Liver (tissue), 9 donors: Measurements from ENCODE around the gene PLEKHA6. TPM values are rescaled to one million over a fixed set of nuclear protein-coding genes. Genes with fewer than 3 reads are reported as not detected.

Source experiments
- DNase-seq: peaks from one replicate; pipeline ENCODE4 v3.0.0-alpha.2; 2017; ENCODE audit warnings: low spot score
- H3K27ac ChIP-seq, 2 donors: one replicate each; pipeline ENCODE4 v1.7.0; 2013; ENCODE audit warnings: inconsistent platforms in 2 of 2, low read length in 2 of 2, control low read depth in 1 of 2, low read depth in 1 of 2, mild to moderate bottlenecking in 1 of 2
- H3K27me3 ChIP-seq, 4 donors: one replicate each; pipeline versions ENCODE4 v1.6.1 to v1.7.0; 2013; ENCODE audit warnings: low read length in 3 of 4, inconsistent platforms in 1 of 4, mild to moderate bottlenecking in 1 of 4, moderate library complexity in 1 of 4; ENCODE audit not compliant: control insufficient read depth in 4 of 4, insufficient read depth in 4 of 4
- H3K36me3 ChIP-seq, 4 donors: one replicate each; pipeline versions ENCODE4 v1.6.1 to v1.7.0; 2013; ENCODE audit warnings: low read length in 3 of 4, mild to moderate bottlenecking in 3 of 4, low read depth in 1 of 4, moderate library complexity in 1 of 4; ENCODE audit not compliant: control insufficient read depth in 4 of 4, insufficient read depth in 3 of 4
- H3K4me1 ChIP-seq, 4 donors: one replicate each; pipeline versions ENCODE4 v1.6.1 to v1.7.0; 2013; ENCODE audit warnings: low read length in 3 of 4, mild to moderate bottlenecking in 3 of 4, moderate library complexity in 1 of 4; ENCODE audit not compliant: control insufficient read depth in 4 of 4, insufficient read depth in 4 of 4
- H3K4me3 ChIP-seq, 3 donors: one replicate each; pipeline versions ENCODE4 v1.6.1 to v1.7.0; 2013; ENCODE audit warnings: low read length in 3 of 3, control low read depth in 1 of 3, low read depth in 1 of 3, mild to moderate bottlenecking in 1 of 3
- H3K9ac ChIP-seq, 2 donors: one replicate each; pipeline ENCODE4 v1.7.0; 2013; ENCODE audit warnings: low read length in 2 of 2, mild to moderate bottlenecking in 2 of 2, moderate library complexity in 2 of 2, control low read depth in 1 of 2, low read depth in 1 of 2
- H3K9me3 ChIP-seq, 4 donors: one replicate each; pipeline versions ENCODE4 v1.6.1 to v1.7.0; 2013; ENCODE audit warnings: low read length in 3 of 4; ENCODE audit not compliant: control insufficient read depth in 4 of 4
- ATF3 ChIP-seq: IDR thresholded peaks from 2 replicates; pipeline ENCODE4 v1.6.1; 2016; ENCODE audit warnings: antibody characterized with exemption
- EGR1 ChIP-seq, 2 donors: IDR thresholded peaks; 2 replicates each; pipeline ENCODE4 v1.6.1; 2016 to 2018; ENCODE audit warnings: antibody characterized with exemption in 2 of 2, low read depth in 2 of 2
- FOXA1 ChIP-seq: IDR thresholded peaks from 2 replicates; pipeline ENCODE4 v1.6.1; 2016; ENCODE audit warnings: antibody characterized with exemption
- FOXA2 ChIP-seq: IDR thresholded peaks from 2 replicates; pipeline ENCODE4 v1.6.1; 2016; ENCODE audit warnings: antibody characterized with exemption
- GABPA ChIP-seq, 2 donors: IDR thresholded peaks in 1 of 2; conservative IDR thresholded peaks in 1 of 2; 2 replicates each; pipeline ENCODE4 v1.6.1; 2016; ENCODE audit warnings: antibody characterized with exemption in 2 of 2, mild to moderate bottlenecking in 1 of 2, moderate library complexity in 1 of 2
- HNF4A ChIP-seq, 2 donors: conservative IDR thresholded peaks; 2 replicates each; pipeline ENCODE4 v1.6.1; 2016; ENCODE audit warnings: antibody characterized with exemption in 2 of 2, mild to moderate bottlenecking in 2 of 2
- HNF4G ChIP-seq: IDR thresholded peaks from 2 replicates; pipeline ENCODE4 v1.6.1; 2016; ENCODE audit warnings: antibody characterized with exemption
- JUND ChIP-seq, 2 donors: IDR thresholded peaks; 2 replicates each; pipeline ENCODE4 v1.6.1; 2016; ENCODE audit warnings: antibody characterized with exemption in 2 of 2
- MAX ChIP-seq: IDR thresholded peaks from 2 replicates; pipeline ENCODE4 v1.6.1; 2016; ENCODE audit warnings: antibody characterized with exemption
- NR2F2 ChIP-seq: IDR thresholded peaks from 2 replicates; pipeline ENCODE4 v1.6.1; 2016; ENCODE audit warnings: antibody characterized with exemption
- RAD21 ChIP-seq, 2 donors: IDR thresholded peaks; 2 replicates each; pipeline ENCODE4 v1.6.1; 2016; ENCODE audit warnings: antibody characterized with exemption in 2 of 2, mild to moderate bottlenecking in 2 of 2
- REST ChIP-seq: IDR thresholded peaks from 2 replicates; pipeline ENCODE4 v1.6.1; 2016; ENCODE audit warnings: antibody characterized with exemption, mild to moderate bottlenecking
- RXRA ChIP-seq, 2 donors: IDR thresholded peaks; 2 replicates each; pipeline ENCODE4 v1.6.1; 2017 to 2018; ENCODE audit warnings: antibody characterized with exemption in 2 of 2, mild to moderate bottlenecking in 1 of 2
- TAF1 ChIP-seq: conservative IDR thresholded peaks from 2 replicates; pipeline ENCODE4 v1.6.1; 2016; ENCODE audit warnings: antibody characterized with exemption, mild to moderate bottlenecking
- WGBS: extraction: QIAGEN DNeasy Blood & Tissue Kit; methylation state at CpG from one replicate; pipeline ENCODE4 v1.1.7; 2013; 5-methylcytosine and 5-hydroxymethylcytosine counted together
- polyA plus RNA-seq, 2 donors: library from polyadenylated mRNA; stranded (reverse) in 1 of 2; unstranded in 1 of 2; fragments of 200-250 nt in 1 of 2; fragments of >200 nt in 1 of 2; fragmentation: Nextera tagmentation in 1 of 2; extraction: Ambion mirVana in 1 of 2; gene quantifications; one replicate each; pipeline versions ENCODE4 v1.2.1 to v1.2.3, GENCODE V29; 2013 to 2015
- total RNA-seq, 2 donors: library from RNA; depleted of rRNA; stranded (reverse); fragments of >200 nt; gene quantifications; one replicate each; pipeline ENCODE4 v1.2.3, GENCODE V29; 2014
- TF ChIP-seq, protein P1 (sequence below): fragments of 150-350 bp; IDR thresholded peaks from 2 replicates; pipeline ENCODE4 v1.5.1; 2017; ENCODE audit warnings: improper control_type of control experiment, low read depth, low read length; ENCODE audit not compliant: missing input control
- TF ChIP-seq, protein P2 (sequence below): IDR thresholded peaks from 2 replicates; pipeline ENCODE4 v1.6.1; 2016; ENCODE audit warnings: antibody characterized with exemption
- donor health status: healthy.
- donor health status: healthy.
- donor health status: healthy.
- donor health status: healthy.
- donor health status: healthy.

The PLEKHA6 gene
- total and polyA plus RNA-seq, 4 donors, result 5.3 to 12.8 (median 7.6) TPM

- H3K36me3 ChIP-seq, result no peaks in the 10 kb centered on the region
- no peak for DNase-seq
- TF ChIP-seq, protein P1, sequence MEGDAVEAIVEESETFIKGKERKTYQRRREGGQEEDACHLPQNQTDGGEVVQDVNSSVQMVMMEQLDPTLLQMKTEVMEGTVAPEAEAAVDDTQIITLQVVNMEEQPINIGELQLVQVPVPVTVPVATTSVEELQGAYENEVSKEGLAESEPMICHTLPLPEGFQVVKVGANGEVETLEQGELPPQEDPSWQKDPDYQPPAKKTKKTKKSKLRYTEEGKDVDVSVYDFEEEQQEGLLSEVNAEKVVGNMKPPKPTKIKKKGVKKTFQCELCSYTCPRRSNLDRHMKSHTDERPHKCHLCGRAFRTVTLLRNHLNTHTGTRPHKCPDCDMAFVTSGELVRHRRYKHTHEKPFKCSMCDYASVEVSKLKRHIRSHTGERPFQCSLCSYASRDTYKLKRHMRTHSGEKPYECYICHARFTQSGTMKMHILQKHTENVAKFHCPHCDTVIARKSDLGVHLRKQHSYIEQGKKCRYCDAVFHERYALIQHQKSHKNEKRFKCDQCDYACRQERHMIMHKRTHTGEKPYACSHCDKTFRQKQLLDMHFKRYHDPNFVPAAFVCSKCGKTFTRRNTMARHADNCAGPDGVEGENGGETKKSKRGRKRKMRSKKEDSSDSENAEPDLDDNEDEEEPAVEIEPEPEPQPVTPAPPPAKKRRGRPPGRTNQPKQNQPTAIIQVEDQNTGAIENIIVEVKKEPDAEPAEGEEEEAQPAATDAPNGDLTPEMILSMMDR, result no peak
- TF ChIP-seq RAD21 (IDR thresholded peaks at IDR 0.05), result no peak
- TF ChIP-seq FOXA2, result no peak
- TF ChIP-seq MAX, result no peak
- no peak for TF ChIP-seq JUND (IDR thresholded peaks at IDR 0.05)
- no peak for TF ChIP-seq RXRA (IDR thresholded peaks at IDR 0.05)
- TF ChIP-seq FOXA1, result no peak
- TF ChIP-seq GABPA (IDR thresholded peaks at IDR 0.05 in 1 of 2, conservative IDR thresholded peaks at IDR 0.05 in 1 of 2), result no peak
- no peak for TF ChIP-seq REST
- no peak for TF ChIP-seq EGR1 (IDR thresholded peaks at IDR 0.05; ENCODE audit: low read depth in 2 of 2)
- no peak for TF ChIP-seq HNF4A (conservative IDR thresholded peaks at IDR 0.05)
- no peak for TF ChIP-seq HNF4G
- TF ChIP-seq NR2F2, result no peak
- TF ChIP-seq, protein P2, sequence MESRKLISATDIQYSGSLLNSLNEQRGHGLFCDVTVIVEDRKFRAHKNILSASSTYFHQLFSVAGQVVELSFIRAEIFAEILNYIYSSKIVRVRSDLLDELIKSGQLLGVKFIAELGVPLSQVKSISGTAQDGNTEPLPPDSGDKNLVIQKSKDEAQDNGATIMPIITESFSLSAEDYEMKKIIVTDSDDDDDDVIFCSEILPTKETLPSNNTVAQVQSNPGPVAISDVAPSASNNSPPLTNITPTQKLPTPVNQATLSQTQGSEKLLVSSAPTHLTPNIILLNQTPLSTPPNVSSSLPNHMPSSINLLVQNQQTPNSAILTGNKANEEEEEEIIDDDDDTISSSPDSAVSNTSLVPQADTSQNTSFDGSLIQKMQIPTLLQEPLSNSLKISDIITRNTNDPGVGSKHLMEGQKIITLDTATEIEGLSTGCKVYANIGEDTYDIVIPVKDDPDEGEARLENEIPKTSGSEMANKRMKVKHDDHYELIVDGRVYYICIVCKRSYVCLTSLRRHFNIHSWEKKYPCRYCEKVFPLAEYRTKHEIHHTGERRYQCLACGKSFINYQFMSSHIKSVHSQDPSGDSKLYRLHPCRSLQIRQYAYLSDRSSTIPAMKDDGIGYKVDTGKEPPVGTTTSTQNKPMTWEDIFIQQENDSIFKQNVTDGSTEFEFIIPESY, result no peak
- no peak for TF ChIP-seq TAF1
- peaks cover 0 to 5% (median 0%) of the 10 kb centered on the region in 4 donors for H3K4me1 ChIP-seq
- H3K27me3 ChIP-seq, result no peaks in the 10 kb centered on the region
- WGBS, result 86% methylated on average over 5 of the region's 5 CpGs
- H3K9me3 ChIP-seq, result no peaks in the 10 kb centered on the region
- no peak overlapping the region for H3K9ac ChIP-seq
- H3K4me3 ChIP-seq, result no peak overlapping the region
- H3K27ac ChIP-seq, result no peak overlapping the region
Measured at GRCh38 chr1:204317170-204317569, 42.6 kb downstream of the PLEKHA6 start.

GRCh38 chr1:204316164-204316563, 43.6 kb downstream of the PLEKHA6 start:
- DNase-seq, result no peak
- WGBS, result 73% methylated on average over 6 of the region's 6 CpGs
- TF ChIP-seq, protein P2, result no peak
- TF ChIP-seq TAF1, result no peak
- TF ChIP-seq FOXA2, result no peak
- TF ChIP-seq HNF4A (conservative IDR thresholded peaks at IDR 0.05), result no peak
- no peak for TF ChIP-seq ATF3
- TF ChIP-seq EGR1 (IDR thresholded peaks at IDR 0.05; ENCODE audit: low read depth in 2 of 2), result no peak
- no peak for TF ChIP-seq NR2F2
- TF ChIP-seq RAD21 (IDR thresholded peaks at IDR 0.05), result no peak
- TF ChIP-seq RXRA (IDR thresholded peaks at IDR 0.05), result no peak
- Histone ChIP-seq H3K9ac (no peak overlapping the region), H3K27ac (no peak overlapping the region), H3K4me1 (peaks cover 0 to 5% (median 0%) of the 10 kb centered on the region in 4 donors), H3K27me3 (no peaks in the 10 kb centered on the region), H3K4me3 (no peak overlapping the region), H3K36me3 (no peaks in the 10 kb centered on the region), H3K9me3 (no peaks in the 10 kb centered on the region)
